Epithelial cell of esophagus (primary cell): ENCODE results near the gene CCT2.

Experiments used
- DNase-seq: peaks from one replicate; pipeline ENCODE4 v3.0.0; 2010; ENCODE audit warnings: low read depth
- H3K4me3 ChIP-seq: 2 replicates; pipeline ENCODE4 v1.5.1; 2011; ENCODE audit warnings: mild to moderate bottlenecking, low read length, control low read depth
- CTCF ChIP-seq: IDR thresholded peaks from 2 replicates; pipeline ENCODE4 v1.5.1; 2011; ENCODE audit warnings: low read depth, mild to moderate bottlenecking, low read length, control low read depth, inconsistent platforms; ENCODE audit not compliant: insufficient read depth; ENCODE audit errors: missing control alignments

Gene CCT2

DNA sequence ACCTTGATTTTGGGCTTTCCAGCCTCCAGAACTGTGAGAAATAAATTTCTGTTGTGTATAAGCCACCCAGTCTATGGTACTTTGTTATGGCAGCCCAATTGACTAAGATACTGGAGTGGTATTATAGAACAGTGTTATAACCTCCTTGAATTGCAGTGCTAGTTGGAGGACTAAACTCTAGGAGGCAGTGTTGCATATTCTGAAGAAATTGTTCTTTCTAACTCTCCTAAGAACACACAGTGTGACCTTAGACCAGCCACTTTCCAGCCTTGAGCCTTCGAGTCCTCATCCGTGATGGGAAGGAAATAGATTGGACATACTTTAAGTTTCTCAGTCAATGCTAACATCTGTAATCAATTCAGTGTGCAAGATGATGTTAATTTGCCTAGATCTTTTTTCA is 47.8 kb downstream of the CCT2 start:
- no peak overlapping the region for H3K4me3 ChIP-seq
- TF ChIP-seq CTCF = no peak
- peak; percentile 19 for DNase-seq

GRCh38 chr12:69639400-69640016 is 54.2 kb downstream of the CCT2 start:
- DNase-seq = peak; percentile 72
- H3K4me3 ChIP-seq = no peak overlapping the region
- peak; percentile 96 for TF ChIP-seq CTCF

- no peak for TF ChIP-seq CTCF
- H3K4me3 ChIP-seq = no peak overlapping the region
- DNase-seq = no peak
Observed at GRCh38 chr12:69641546-69641945, 56.3 kb downstream of the CCT2 start.

GRCh38 chr12:69642531-69642930 is 57.3 kb downstream of the CCT2 start:
- no peak for TF ChIP-seq CTCF
- no peak overlapping the region for H3K4me3 ChIP-seq
- no peak for DNase-seq

- DNase-seq = no peak
- no peak for TF ChIP-seq CTCF
- no peak overlapping the region for H3K4me3 ChIP-seq
Observed at GRCh38 chr12:69644511-69644910, 59.3 kb downstream of the CCT2 start.

DNA sequence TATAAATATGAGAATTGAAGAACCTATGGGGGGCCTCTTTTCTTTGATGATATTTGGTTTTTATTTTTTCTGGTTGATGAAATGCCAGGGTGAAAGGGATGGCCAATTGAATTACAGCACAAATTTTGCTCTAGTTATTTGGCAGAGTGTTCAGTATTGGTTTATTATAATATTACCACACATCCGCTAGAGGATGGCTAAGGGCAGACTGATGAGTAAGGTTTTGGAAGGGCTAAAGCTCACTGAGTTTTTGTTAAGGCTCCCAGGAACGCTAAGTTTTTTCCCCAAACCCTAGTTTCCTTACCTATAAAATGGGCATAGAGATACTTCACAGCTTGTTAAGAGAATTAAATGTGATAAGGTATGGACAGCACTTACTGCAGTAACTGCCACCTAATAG is 59.8 kb downstream of the CCT2 start:
- TF ChIP-seq CTCF = no peak
- H3K4me3 ChIP-seq = no peak overlapping the region
- DNase-seq = no peak

DNA sequence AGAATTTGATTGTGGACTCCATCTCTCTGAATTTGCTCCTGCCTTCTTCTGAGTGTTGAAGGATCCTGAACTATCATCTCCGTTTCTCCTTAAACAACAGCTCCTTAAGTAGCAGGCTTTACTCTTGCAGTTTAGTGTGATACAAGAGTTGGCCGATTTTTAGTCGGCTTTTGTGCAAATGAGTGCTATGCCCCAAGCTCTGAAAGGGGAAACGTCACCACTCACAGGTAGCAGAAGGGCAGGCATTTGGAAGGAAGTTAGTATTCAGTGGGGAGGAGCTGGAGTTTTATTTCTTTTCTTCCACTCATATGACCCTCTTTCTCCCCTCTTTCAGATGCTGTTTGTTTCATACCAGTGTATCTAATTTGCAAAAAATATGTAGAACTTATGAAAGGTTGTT is 61.9 kb downstream of the CCT2 start:
- TF ChIP-seq CTCF = no peak
- H3K4me3 ChIP-seq = no peak overlapping the region
- no peak for DNase-seq
